SK-N-SH (cell line): Measurements from ENCODE around the gene GLMP. TPM values are rescaled to one million over a fixed set of nuclear protein-coding genes. Genes with fewer than 3 reads are reported as not detected.

Source experiments
- CTCF ChIA-PET: fragments of 300-600, 350-600 bp; formaldehyde crosslinking; extraction: SDS; loops from one replicate; lab custom pipeline; 2021; lab: Yijun Ruan, JAX
- POLR2A ChIA-PET: fragments of 350-600 bp; sonication (Branson Sonifier 250); formaldehyde crosslinking; extraction: SDS; loops from one replicate; lab custom pipeline; 2020; ENCODE audit warnings: antibody characterized with exemption, inconsistent platforms; lab: Yijun Ruan, JAX
- DNase-seq: peaks from one replicate; pipeline ENCODE4 v3.0.0; 2012
- H2AFZ ChIP-seq: fragments of 200-600 bp; sonication (generic); 2 replicates; pipeline ENCODE4 v1.8.1; 2016; ENCODE audit warnings: antibody characterized with exemption, mild to moderate bottlenecking, low read depth
- H3F3A ChIP-seq: fragments of 200-600 bp; sonication (generic); replicated peaks from 2 replicates; pipeline ENCODE3; 2016; ENCODE audit warnings: antibody characterized with exemption, mild to moderate bottlenecking; ENCODE audit not compliant: insufficient read depth
- H3K27ac ChIP-seq, 2 experiments: fragments of 200-500 bp in 1 of 2; fragments of 200-600 bp in 1 of 2; sonication (Bioruptor generic) in 1 of 2; sonication (generic), shearing (Covaris generic) in 1 of 2; 2 replicates each; pipeline versions ENCODE4 v1.5.1 to v1.6.1; 2014 to 2016; ENCODE audit warnings: low read depth in 2 of 2, inconsistent platforms in 1 of 2, low read length in 1 of 2, mild to moderate bottlenecking in 1 of 2, mixed read lengths in 1 of 2
- H3K27me3 ChIP-seq: fragments of 200-600 bp; sonication (generic), shearing (Covaris generic); 2 replicates; pipeline ENCODE4 v1.6.1; 2016; ENCODE audit warnings: mixed run types; ENCODE audit not compliant: insufficient read depth
- H3K36me3 ChIP-seq, 2 experiments: fragments of 200-500 bp in 1 of 2; fragments of 200-600 bp in 1 of 2; sonication (Bioruptor generic) in 1 of 2; sonication (generic) in 1 of 2; replicated peaks in 1 of 2; 2 replicates each; pipeline versions ENCODE3 to v1.5.1; 2014 to 2016; ENCODE audit warnings: low read length in 1 of 2, mild to moderate bottlenecking in 1 of 2; ENCODE audit not compliant: insufficient read depth in 2 of 2, control insufficient read depth in 1 of 2
- H3K4me1 ChIP-seq, 2 experiments: fragments of 200-500 bp in 1 of 2; fragments of 200-600 bp in 1 of 2; sonication (Bioruptor generic) in 1 of 2; sonication (generic), shearing (Covaris generic) in 1 of 2; 2 replicates each; pipeline versions ENCODE4 v1.5.1 to v1.6.1; 2014 to 2016; ENCODE audit warnings: low read depth in 1 of 2, low read length in 1 of 2, mixed run types in 1 of 2; ENCODE audit not compliant: insufficient read depth in 2 of 2, control insufficient read depth in 1 of 2
- H3K4me2 ChIP-seq: fragments of 200-600 bp; sonication (generic), shearing (Covaris generic); 2 replicates; pipeline ENCODE4 v1.6.1; 2017; ENCODE audit warnings: mixed run types
- H3K4me3 ChIP-seq, 2 experiments: fragments of 200-500 bp in 1 of 2; fragments of 200-600 bp in 1 of 2; sonication (Bioruptor generic) in 1 of 2; sonication (generic), shearing (Covaris generic) in 1 of 2; 2 replicates each; pipeline versions ENCODE4 v1.5.1 to v1.8.1; 2014 to 2016; ENCODE audit warnings: low read depth in 2 of 2, inconsistent platforms in 1 of 2, low read length in 1 of 2, mild to moderate bottlenecking in 1 of 2, mixed read lengths in 1 of 2, moderate library complexity in 1 of 2
- H3K79me2 ChIP-seq: fragments of 200-600 bp; sonication (generic); 2 replicates; pipeline ENCODE4 v1.8.1; 2017; ENCODE audit warnings: mild to moderate bottlenecking; ENCODE audit not compliant: insufficient read depth
- H3K9ac ChIP-seq: fragments of 200-600 bp; sonication (generic); 2 replicates; pipeline ENCODE4 v1.6.1; 2017; ENCODE audit warnings: mixed run types
- H3K9me2 ChIP-seq: fragments of 200-600 bp; sonication (generic); 2 replicates; pipeline ENCODE4 v1.6.1; 2017; ENCODE audit warnings: mixed run types
- H3K9me3 ChIP-seq: fragments of 200-600 bp; sonication (generic); 2 replicates; pipeline ENCODE4 v1.6.1; 2017; ENCODE audit warnings: mixed run types, mild to moderate bottlenecking, moderate library complexity
- H4K20me1 ChIP-seq: fragments of 200-600 bp; sonication (generic); 2 replicates; pipeline ENCODE4 v1.6.1; 2017; ENCODE audit warnings: mild to moderate bottlenecking, mixed run types; ENCODE audit not compliant: insufficient read depth
- EP300 ChIP-seq, 2 experiments: IDR thresholded peaks; 2 replicates each; pipeline versions ENCODE4 v1.4.0 to v1.6.1; 2012; ENCODE audit warnings: borderline replicate concordance in 1 of 2, low read depth in 1 of 2, low read length in 1 of 2
- EZH2phosphoT487 ChIP-seq: fragments of 200-600 bp; sonication (generic); IDR thresholded peaks from 2 replicates; pipeline ENCODE4 v1.6.1; 2017; ENCODE audit warnings: low read depth, mixed run types, mild to moderate bottlenecking, antibody characterized with exemption, moderate library complexity, borderline replicate concordance
- FOSL2 ChIP-seq: IDR thresholded peaks from 2 replicates; pipeline ENCODE4 v1.4.0; 2012; ENCODE audit warnings: low read depth, mild to moderate bottlenecking, moderate library complexity, borderline replicate concordance
- FOXM1 ChIP-seq: IDR thresholded peaks from 2 replicates; pipeline ENCODE4 v1.4.0; 2012; ENCODE audit warnings: low read depth, mild to moderate bottlenecking
- GABPA ChIP-seq: IDR thresholded peaks from 2 replicates; pipeline ENCODE4 v1.4.0; 2012; ENCODE audit warnings: low read depth, mild to moderate bottlenecking
- NFIC ChIP-seq: IDR thresholded peaks from 2 replicates; pipeline ENCODE4 v1.4.0; 2012; ENCODE audit warnings: borderline replicate concordance
- NRF1 ChIP-seq: IDR thresholded peaks from 2 replicates; pipeline ENCODE4 v1.6.1; 2012; ENCODE audit warnings: low read depth, mild to moderate bottlenecking, low read length
- RXRA ChIP-seq: IDR thresholded peaks from 2 replicates; pipeline ENCODE4 v1.4.0; 2012; ENCODE audit warnings: low read depth, mild to moderate bottlenecking, borderline replicate concordance
- SIN3A ChIP-seq: IDR thresholded peaks from 2 replicates; pipeline ENCODE4 v1.6.1; 2012; ENCODE audit warnings: low read depth, mild to moderate bottlenecking, low read length, moderate library complexity, borderline replicate concordance
- SMC3 ChIP-seq: IDR thresholded peaks from 2 replicates; pipeline ENCODE4 v1.6.1; 2012; ENCODE audit warnings: low read depth, low read length, improper control_type of control experiment
- TCF12 ChIP-seq: IDR thresholded peaks from 2 replicates; pipeline ENCODE4 v1.4.0; 2012
- WGBS: methylation state at CpG from one replicate; pipeline ENCODE4 v1.1.6; 2017; ENCODE audit warnings: low lambda C conversion rate; 5-methylcytosine and 5-hydroxymethylcytosine counted together
- polyA plus RNA-seq, 3 experiments: library from polyadenylated mRNA; depleted of rRNA; stranded (reverse); fragments of >200 nt; gene quantifications; 2 replicates each; pipeline ENCODE4 v1.2.3, GENCODE V29; 2012
- TF ChIP-seq, protein P1 (sequence below): IDR thresholded peaks from 2 replicates; pipeline ENCODE4; 2012
- TF ChIP-seq, protein P2 (sequence below): fragments of 150-350 bp; IDR thresholded peaks from 2 replicates; pipeline ENCODE4 v1.6.1; 2016; ENCODE audit warnings: mild to moderate bottlenecking, low read depth, low read length
- TF ChIP-seq, protein P3 (sequence below): IDR thresholded peaks from 2 replicates; pipeline ENCODE4 v1.6.1; 2012; ENCODE audit warnings: mild to moderate bottlenecking, low read depth, low read length, moderate library complexity
- TF ChIP-seq, protein P4 (sequence below): IDR thresholded peaks from 2 replicates; pipeline ENCODE4 v1.4.0; 2012; ENCODE audit warnings: low read depth, borderline replicate concordance
- TF ChIP-seq, protein P5 (sequence below): fragments of 200-600 bp; sonication (generic); IDR thresholded peaks from 2 replicates; pipeline ENCODE4 v1.6.1; 2017; ENCODE audit warnings: antibody characterized with exemption, mild to moderate bottlenecking, moderate library complexity
- TF ChIP-seq, protein P6 (sequence below): fragments of 150-350 bp; IDR thresholded peaks from 2 replicates; pipeline ENCODE4 v1.6.1; 2017; ENCODE audit warnings: antibody characterized with exemption, low read length, low read depth, borderline replicate concordance
- TF ChIP-seq, protein P7 (sequence below): IDR thresholded peaks from 2 replicates; pipeline ENCODE4 v1.4.0; 2012; ENCODE audit warnings: low read depth
- TF ChIP-seq, protein P8 (sequence below): IDR thresholded peaks from 2 replicates; pipeline ENCODE4 v1.4.0; 2012; ENCODE audit warnings: low read depth, borderline replicate concordance

Gene GLMP
- polyA plus RNA-seq, 1 of the 3 experiments (the other 2 are of a cell fraction) = 41.7 TPM

DNA sequence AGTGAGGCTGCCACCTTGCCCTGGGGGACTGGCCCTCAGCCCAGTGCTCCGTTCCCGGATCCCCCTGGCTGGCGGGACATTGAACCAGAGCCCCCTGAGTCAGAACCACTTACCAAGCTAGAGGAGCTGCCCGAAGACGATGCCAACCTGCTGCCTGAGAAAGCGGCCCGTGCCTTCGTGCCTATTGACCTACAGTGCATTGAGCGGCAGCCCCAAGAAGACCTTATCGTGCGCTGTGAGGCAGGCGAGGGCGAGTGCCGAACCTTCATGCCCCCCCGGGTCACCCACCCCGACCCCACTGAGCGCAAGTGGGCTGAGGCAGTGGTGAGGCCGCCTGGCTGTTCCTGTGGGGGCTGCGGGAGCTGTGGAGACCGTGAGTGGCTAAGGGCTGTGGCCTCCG lies 10.0 kb downstream of the GLMP start (continued):
- TF ChIP-seq, protein P1, sequence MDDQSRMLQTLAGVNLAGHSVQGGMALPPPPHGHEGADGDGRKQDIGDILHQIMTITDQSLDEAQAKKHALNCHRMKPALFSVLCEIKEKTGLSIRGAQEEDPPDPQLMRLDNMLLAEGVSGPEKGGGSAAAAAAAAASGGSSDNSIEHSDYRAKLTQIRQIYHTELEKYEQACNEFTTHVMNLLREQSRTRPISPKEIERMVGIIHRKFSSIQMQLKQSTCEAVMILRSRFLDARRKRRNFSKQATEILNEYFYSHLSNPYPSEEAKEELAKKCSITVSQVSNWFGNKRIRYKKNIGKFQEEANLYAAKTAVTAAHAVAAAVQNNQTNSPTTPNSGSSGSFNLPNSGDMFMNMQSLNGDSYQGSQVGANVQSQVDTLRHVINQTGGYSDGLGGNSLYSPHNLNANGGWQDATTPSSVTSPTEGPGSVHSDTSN = no peak
- TF ChIP-seq NFIC (no peak), RXRA (no peak), EP300 (IDR thresholded peaks at IDR 0.05; ENCODE audit: borderline replicate concordance in 1 of 2, low read depth in 1 of 2, low read length in 1 of 2) (no peak)
- TF ChIP-seq, all 33 proteins: peak for 0

DNA sequence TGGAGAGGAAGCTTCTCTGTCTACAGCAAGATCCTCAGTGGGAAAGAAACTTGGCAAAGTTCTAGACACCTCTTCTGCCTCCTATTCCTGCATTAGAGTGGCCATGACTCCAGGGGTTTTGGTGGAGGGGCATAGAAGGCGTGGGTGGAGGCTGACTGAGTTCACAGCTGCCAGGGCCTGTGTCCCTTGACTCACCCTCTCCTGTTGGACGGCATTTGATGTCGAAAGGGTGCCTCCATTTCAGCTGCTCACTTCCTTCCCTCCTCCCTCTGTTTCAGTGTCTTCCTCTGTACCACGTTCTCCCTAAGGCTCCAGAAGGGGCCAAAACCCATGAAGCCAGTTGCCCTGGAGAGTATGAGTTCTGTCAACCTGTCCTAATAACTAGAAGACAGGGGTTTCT lies 10.7 kb downstream of the GLMP start:
- H3F3A ChIP-seq = peaks cover 14% of the 10 kb centered on the region
- H3K4me1 ChIP-seq = peaks cover 10 to 17% of the 10 kb centered on the region in 2 experiments; a peak in 2 of 4 replicates
- H3K4me3 ChIP-seq = no peak overlapping the region
- H3K79me2 ChIP-seq = peaks cover 39% of the 10 kb centered on the region
- no peaks in the 10 kb centered on the region for H3K27me3 ChIP-seq
- TF ChIP-seq NRF1 (no peak), GABPA (no peak), SMC3 (no peak), SIN3A (no peak), EP300 (IDR thresholded peaks at IDR 0.05; ENCODE audit: borderline replicate concordance in 1 of 2, low read depth in 1 of 2, low read length in 1 of 2) (no peak), FOXM1 (no peak), TCF12 (no peak), EZH2phosphoT487 (no peak), FOSL2 (no peak)
- TF ChIP-seq, protein P2, sequence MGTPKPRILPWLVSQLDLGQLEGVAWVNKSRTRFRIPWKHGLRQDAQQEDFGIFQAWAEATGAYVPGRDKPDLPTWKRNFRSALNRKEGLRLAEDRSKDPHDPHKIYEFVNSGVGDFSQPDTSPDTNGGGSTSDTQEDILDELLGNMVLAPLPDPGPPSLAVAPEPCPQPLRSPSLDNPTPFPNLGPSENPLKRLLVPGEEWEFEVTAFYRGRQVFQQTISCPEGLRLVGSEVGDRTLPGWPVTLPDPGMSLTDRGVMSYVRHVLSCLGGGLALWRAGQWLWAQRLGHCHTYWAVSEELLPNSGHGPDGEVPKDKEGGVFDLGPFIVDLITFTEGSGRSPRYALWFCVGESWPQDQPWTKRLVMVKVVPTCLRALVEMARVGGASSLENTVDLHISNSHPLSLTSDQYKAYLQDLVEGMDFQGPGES = no peak
- TF ChIP-seq, protein P3, sequence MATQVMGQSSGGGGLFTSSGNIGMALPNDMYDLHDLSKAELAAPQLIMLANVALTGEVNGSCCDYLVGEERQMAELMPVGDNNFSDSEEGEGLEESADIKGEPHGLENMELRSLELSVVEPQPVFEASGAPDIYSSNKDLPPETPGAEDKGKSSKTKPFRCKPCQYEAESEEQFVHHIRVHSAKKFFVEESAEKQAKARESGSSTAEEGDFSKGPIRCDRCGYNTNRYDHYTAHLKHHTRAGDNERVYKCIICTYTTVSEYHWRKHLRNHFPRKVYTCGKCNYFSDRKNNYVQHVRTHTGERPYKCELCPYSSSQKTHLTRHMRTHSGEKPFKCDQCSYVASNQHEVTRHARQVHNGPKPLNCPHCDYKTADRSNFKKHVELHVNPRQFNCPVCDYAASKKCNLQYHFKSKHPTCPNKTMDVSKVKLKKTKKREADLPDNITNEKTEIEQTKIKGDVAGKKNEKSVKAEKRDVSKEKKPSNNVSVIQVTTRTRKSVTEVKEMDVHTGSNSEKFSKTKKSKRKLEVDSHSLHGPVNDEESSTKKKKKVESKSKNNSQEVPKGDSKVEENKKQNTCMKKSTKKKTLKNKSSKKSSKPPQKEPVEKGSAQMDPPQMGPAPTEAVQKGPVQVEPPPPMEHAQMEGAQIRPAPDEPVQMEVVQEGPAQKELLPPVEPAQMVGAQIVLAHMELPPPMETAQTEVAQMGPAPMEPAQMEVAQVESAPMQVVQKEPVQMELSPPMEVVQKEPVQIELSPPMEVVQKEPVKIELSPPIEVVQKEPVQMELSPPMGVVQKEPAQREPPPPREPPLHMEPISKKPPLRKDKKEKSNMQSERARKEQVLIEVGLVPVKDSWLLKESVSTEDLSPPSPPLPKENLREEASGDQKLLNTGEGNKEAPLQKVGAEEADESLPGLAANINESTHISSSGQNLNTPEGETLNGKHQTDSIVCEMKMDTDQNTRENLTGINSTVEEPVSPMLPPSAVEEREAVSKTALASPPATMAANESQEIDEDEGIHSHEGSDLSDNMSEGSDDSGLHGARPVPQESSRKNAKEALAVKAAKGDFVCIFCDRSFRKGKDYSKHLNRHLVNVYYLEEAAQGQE = no peak
- TF ChIP-seq, protein P4, sequence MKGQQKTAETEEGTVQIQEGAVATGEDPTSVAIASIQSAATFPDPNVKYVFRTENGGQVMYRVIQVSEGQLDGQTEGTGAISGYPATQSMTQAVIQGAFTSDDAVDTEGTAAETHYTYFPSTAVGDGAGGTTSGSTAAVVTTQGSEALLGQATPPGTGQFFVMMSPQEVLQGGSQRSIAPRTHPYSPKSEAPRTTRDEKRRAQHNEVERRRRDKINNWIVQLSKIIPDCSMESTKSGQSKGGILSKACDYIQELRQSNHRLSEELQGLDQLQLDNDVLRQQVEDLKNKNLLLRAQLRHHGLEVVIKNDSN = no peak
- TF ChIP-seq, protein P5, sequence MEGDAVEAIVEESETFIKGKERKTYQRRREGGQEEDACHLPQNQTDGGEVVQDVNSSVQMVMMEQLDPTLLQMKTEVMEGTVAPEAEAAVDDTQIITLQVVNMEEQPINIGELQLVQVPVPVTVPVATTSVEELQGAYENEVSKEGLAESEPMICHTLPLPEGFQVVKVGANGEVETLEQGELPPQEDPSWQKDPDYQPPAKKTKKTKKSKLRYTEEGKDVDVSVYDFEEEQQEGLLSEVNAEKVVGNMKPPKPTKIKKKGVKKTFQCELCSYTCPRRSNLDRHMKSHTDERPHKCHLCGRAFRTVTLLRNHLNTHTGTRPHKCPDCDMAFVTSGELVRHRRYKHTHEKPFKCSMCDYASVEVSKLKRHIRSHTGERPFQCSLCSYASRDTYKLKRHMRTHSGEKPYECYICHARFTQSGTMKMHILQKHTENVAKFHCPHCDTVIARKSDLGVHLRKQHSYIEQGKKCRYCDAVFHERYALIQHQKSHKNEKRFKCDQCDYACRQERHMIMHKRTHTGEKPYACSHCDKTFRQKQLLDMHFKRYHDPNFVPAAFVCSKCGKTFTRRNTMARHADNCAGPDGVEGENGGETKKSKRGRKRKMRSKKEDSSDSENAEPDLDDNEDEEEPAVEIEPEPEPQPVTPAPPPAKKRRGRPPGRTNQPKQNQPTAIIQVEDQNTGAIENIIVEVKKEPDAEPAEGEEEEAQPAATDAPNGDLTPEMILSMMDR = no peak
- TF ChIP-seq, protein P6, sequence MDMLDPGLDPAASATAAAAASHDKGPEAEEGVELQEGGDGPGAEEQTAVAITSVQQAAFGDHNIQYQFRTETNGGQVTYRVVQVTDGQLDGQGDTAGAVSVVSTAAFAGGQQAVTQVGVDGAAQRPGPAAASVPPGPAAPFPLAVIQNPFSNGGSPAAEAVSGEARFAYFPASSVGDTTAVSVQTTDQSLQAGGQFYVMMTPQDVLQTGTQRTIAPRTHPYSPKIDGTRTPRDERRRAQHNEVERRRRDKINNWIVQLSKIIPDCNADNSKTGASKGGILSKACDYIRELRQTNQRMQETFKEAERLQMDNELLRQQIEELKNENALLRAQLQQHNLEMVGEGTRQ = no peak
- TF ChIP-seq, protein P7, sequence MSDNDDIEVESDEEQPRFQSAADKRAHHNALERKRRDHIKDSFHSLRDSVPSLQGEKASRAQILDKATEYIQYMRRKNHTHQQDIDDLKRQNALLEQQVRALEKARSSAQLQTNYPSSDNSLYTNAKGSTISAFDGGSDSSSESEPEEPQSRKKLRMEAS = no peak
- TF ChIP-seq, protein P8, sequence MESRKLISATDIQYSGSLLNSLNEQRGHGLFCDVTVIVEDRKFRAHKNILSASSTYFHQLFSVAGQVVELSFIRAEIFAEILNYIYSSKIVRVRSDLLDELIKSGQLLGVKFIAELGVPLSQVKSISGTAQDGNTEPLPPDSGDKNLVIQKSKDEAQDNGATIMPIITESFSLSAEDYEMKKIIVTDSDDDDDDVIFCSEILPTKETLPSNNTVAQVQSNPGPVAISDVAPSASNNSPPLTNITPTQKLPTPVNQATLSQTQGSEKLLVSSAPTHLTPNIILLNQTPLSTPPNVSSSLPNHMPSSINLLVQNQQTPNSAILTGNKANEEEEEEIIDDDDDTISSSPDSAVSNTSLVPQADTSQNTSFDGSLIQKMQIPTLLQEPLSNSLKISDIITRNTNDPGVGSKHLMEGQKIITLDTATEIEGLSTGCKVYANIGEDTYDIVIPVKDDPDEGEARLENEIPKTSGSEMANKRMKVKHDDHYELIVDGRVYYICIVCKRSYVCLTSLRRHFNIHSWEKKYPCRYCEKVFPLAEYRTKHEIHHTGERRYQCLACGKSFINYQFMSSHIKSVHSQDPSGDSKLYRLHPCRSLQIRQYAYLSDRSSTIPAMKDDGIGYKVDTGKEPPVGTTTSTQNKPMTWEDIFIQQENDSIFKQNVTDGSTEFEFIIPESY = no peak
- CTCF ChIA-PET = interaction anchor here (1.1 to 1.9 kb wide), 4 partner anchors 35 to 218 kb away, joined by 3 to 8 read pairs (median 4); no protein-coding TSS in a partner anchor
- H3K4me2 ChIP-seq = no peak overlapping the region
- H2AFZ ChIP-seq = no peak overlapping the region
- DNase-seq = no peak
- H3K27ac ChIP-seq = no peak overlapping the region
- H3K9me2 ChIP-seq = no peaks in the 10 kb centered on the region
- no peak overlapping the region for H3K9ac ChIP-seq
- POLR2A ChIA-PET = interaction anchor here (0.8 kb wide), 1 partner anchor 11 kb away, joined by 3 read pairs; the partner anchor contains the start of gene GLMP
- 91% methylated on average over 4 of the region's 4 CpGs for whole genome bisulfite sequencing
- H3K9me3 ChIP-seq = no peaks in the 10 kb centered on the region
- H3K36me3 ChIP-seq = peaks cover 8 to 14% of the 10 kb centered on the region in 2 experiments
- peaks cover 22% of the 10 kb centered on the region for H4K20me1 ChIP-seq
